ENCODE data around the gene C1QTNF7. TPM values are rescaled to one million over a fixed set of nuclear protein-coding genes. Genes with fewer than 3 reads are reported as not detected.

Gene C1QTNF7
- total and polyA plus RNA-seq, 7 donors, result 0.46 to 36.8 (median 11.0) TPM

DNA sequence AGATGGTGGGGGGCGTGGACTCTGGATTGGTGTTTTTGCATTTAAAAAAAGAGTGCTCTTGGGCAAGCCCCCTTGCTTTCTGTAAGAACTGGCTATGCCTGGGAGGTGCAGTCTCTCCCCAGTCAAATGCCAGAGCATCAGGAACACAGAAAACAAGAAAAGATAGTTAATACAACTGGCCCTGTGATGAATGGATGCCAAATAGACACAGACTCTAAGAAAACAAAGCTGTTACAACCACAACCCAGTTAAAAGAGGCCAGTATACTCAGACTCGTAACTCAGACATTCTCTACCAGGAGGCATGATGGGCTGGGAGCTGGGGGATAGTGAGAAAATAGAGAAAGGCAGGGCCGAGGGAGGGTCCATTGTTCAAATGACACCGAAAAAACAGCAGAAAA lies 32.5 kb upstream of the C1QTNF7 start:
- Histone ChIP-seq H3K36me3 (no peaks in the 10 kb centered on the region), H3K27me3 (no peaks in the 10 kb centered on the region), H3K9me3 (no peaks in the 10 kb centered on the region), H3K27ac (no peak overlapping the region), H3K4me1 (peaks cover 0 to 45% (median 16%) of the 10 kb centered on the region in 4 donors), H3K4me3 (no peak overlapping the region)
- no peak for DNase-seq
- intact Hi-C loops (cut with DNase I), result loop anchor here (5.0 kb wide), 1 partner anchor 158 kb away; no protein-coding TSS in a partner anchor
- 81 to 87% methylated on average over 4 of the region's 4 CpGs for WGBS, 2 donors
- no peak for TF ChIP-seq POLR2AphosphoS5 (IDR thresholded peaks at IDR 0.05)
- TF ChIP-seq, protein P1, sequence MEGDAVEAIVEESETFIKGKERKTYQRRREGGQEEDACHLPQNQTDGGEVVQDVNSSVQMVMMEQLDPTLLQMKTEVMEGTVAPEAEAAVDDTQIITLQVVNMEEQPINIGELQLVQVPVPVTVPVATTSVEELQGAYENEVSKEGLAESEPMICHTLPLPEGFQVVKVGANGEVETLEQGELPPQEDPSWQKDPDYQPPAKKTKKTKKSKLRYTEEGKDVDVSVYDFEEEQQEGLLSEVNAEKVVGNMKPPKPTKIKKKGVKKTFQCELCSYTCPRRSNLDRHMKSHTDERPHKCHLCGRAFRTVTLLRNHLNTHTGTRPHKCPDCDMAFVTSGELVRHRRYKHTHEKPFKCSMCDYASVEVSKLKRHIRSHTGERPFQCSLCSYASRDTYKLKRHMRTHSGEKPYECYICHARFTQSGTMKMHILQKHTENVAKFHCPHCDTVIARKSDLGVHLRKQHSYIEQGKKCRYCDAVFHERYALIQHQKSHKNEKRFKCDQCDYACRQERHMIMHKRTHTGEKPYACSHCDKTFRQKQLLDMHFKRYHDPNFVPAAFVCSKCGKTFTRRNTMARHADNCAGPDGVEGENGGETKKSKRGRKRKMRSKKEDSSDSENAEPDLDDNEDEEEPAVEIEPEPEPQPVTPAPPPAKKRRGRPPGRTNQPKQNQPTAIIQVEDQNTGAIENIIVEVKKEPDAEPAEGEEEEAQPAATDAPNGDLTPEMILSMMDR (IDR thresholded peaks at IDR 0.05), result no peak

DNA sequence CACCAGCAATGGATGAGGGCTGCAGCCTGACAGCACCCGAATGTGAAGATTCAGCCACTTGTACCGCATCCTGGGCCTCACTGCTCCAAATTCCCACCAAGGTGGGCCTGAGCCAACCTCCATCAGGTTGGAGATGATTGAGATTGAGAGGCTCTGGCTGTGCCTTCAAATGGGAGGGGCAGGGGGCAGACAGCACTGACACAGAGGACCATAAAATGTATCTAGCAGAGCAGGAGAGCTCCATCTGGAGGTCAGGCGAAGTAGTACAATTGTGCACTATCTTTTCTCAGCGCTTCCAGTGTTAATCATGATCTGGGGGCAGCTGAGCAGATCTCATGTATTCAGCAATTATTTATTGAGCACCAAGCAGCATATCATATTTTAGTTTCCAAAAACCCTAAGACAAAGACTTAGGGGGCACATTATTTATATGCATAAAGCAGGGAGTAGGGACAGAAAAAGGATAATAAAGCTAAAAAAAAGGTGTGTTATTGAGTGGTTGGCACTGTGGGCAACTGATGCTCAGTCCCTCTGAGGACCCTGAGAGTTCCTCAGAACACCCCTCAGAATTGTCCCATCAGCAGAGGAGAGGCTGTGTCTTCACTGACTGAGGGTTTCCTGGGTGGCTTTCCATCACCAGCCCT lies 31.6 kb upstream of the C1QTNF7 start:
- Histone ChIP-seq H3K4me3 (no peak overlapping the region), H3K4me1 (peaks cover 0 to 55% (median 26%) of the 10 kb centered on the region in 4 donors), H3K27ac (no peak overlapping the region), H3K36me3 (no peaks in the 10 kb centered on the region), H3K27me3 (no peaks in the 10 kb centered on the region), H3K9me3 (no peaks in the 10 kb centered on the region)
- TF ChIP-seq, protein P1 (IDR thresholded peaks at IDR 0.05), result peak in 3 of 4 experiments; percentile 37 to 63 (median 43)
- TF ChIP-seq POLR2AphosphoS5 (IDR thresholded peaks at IDR 0.05), result no peak
- no peak for DNase-seq
- intact Hi-C loops (cut with DNase I), result loop anchor here (5.0 kb wide), 1 partner anchor 159 kb away; no protein-coding TSS in a partner anchor
- 51 to 56% methylated on average over 4 of the region's 4 CpGs for WGBS, 2 donors

DNA sequence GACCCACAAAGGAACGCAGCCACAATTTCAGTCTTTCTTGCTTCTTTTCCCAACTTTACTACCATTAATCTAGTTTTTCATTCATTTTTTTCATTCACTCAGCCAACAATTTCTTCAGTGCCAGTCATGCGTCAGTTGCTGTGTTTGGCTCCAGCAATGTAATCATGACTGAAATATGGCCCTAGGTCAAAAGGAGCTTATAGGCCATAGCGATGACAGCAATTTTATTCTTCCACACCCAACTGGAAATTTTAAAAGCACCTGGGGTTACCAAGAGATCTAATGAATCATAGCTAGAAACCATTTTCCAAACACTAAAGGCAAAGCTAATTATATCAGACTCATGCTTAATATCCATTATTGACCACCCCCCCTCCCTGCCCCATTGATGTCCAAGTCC lies 29.8 kb upstream of the C1QTNF7 start:
- H3K4me3 ChIP-seq, result no peak overlapping the region
- TF ChIP-seq POLR2AphosphoS5 (IDR thresholded peaks at IDR 0.05), result no peak
- TF ChIP-seq, protein P1 (IDR thresholded peaks at IDR 0.05), result no peak
- TF ChIP-seq POLR2A (IDR thresholded peaks at IDR 0.05), result no peak
- no peak for TF ChIP-seq EP300 (IDR thresholded peaks at IDR 0.05)
- H3K36me3 ChIP-seq, result no peaks in the 10 kb centered on the region
- no peak overlapping the region for H3K27ac ChIP-seq
- H3K27me3 ChIP-seq, result no peaks in the 10 kb centered on the region
- no peaks in the 10 kb centered on the region for H3K9me3 ChIP-seq
- 60 to 82% methylated on average over 3 of the region's 3 CpGs for WGBS, 2 donors
- intact Hi-C loops (cut with DNase I), result loop anchor here (5.0 kb wide), 1 partner anchor 161 kb away; no protein-coding TSS in a partner anchor
- DNase-seq, result no peak
- peaks cover 0 to 62% (median 43%) of the 10 kb centered on the region in 4 donors for H3K4me1 ChIP-seq

DNA sequence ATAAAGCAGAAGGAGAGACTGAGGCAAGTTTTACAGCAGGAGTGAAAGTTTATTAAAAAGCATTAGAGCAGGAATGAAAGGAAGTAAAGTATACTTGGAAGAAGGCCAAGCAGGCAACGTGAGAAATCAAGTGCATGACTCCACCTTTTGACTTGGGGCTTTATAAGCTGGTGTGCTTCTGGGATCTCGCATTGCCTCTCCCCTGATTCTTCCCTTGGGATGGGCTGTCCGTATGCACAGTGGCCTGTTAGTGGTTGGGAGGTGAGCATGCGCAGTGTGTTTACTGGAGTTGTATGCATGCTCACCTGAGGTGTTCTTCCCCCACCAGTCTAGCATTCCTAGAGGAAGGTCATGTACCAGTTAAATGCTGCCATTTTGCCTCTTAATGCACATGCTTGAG lies 29.1 kb upstream of the C1QTNF7 start:
- TF ChIP-seq, protein P1 (IDR thresholded peaks at IDR 0.05), result no peak
- no peak for TF ChIP-seq POLR2AphosphoS5 (IDR thresholded peaks at IDR 0.05)
- no peak for TF ChIP-seq POLR2A (IDR thresholded peaks at IDR 0.05)
- no peak for TF ChIP-seq EP300 (IDR thresholded peaks at IDR 0.05)
- Histone ChIP-seq H3K9me3 (no peaks in the 10 kb centered on the region), H3K36me3 (no peaks in the 10 kb centered on the region), H3K27ac (no peak overlapping the region), H3K27me3 (no peaks in the 10 kb centered on the region), H3K4me1 (peaks cover 0 to 66% (median 50%) of the 10 kb centered on the region in 4 donors), H3K4me3 (no peak overlapping the region)
- DNase-seq, result no peak
- 48 to 62% methylated on average over 4 of the region's 4 CpGs for WGBS, 2 donors
- intact Hi-C loops (cut with DNase I), result loop anchor here (5.0 kb wide), 1 partner anchor 161 kb away; no protein-coding TSS in a partner anchor

Data from sigmoid colon (tissue), 7 donors.